GM23248 (cell line): ENCODE results near the gene XRRA1. TPM values are rescaled to one million over a fixed set of nuclear protein-coding genes. Genes with fewer than 3 reads are reported as not detected.

Experiments
- DNase-seq: peaks from one replicate; pipeline ENCODE4 v3.0.0-alpha.2; 2015
- H2AFZ ChIP-seq: fragments of 200-600 bp; sonication (generic); 2 replicates; pipeline ENCODE4 v1.6.1; 2016; ENCODE audit warnings: antibody characterized with exemption
- H3F3A ChIP-seq: fragments of 200-600 bp; sonication (generic); 2 replicates; pipeline ENCODE4 v1.6.1; 2016; ENCODE audit warnings: mild to moderate bottlenecking, antibody characterized with exemption, mixed run types; ENCODE audit not compliant: insufficient read depth
- H3K27ac ChIP-seq: fragments of 200-600 bp; sonication (generic); 2 replicates; pipeline ENCODE4 v1.5.1; 2016; ENCODE audit warnings: mild to moderate bottlenecking
- H3K27me3 ChIP-seq: fragments of 200-600 bp; sonication (generic); replicated peaks from 2 replicates; pipeline ENCODE4 v1.6.1; 2016; ENCODE audit warnings: mild to moderate bottlenecking; ENCODE audit not compliant: insufficient read depth
- H3K36me3 ChIP-seq: fragments of 200-600 bp; sonication (generic); 2 replicates; pipeline ENCODE4 v1.6.1; 2016; ENCODE audit warnings: low read depth, mild to moderate bottlenecking
- H3K4me1 ChIP-seq: fragments of 200-600 bp; sonication (generic); 2 replicates; pipeline ENCODE4 v1.6.1; 2016; ENCODE audit warnings: mild to moderate bottlenecking; ENCODE audit not compliant: insufficient read depth
- H3K4me2 ChIP-seq: fragments of 200-600 bp; sonication (generic); one replicate; pipeline ENCODE4 v1.6.1; 2016; ENCODE audit warnings: mild to moderate bottlenecking; ENCODE audit not compliant: unreplicated experiment
- H3K4me3 ChIP-seq: fragments of 200-600 bp; sonication (generic); 2 replicates; pipeline ENCODE4 v1.5.1; 2016; ENCODE audit warnings: mild to moderate bottlenecking
- H3K79me2 ChIP-seq: fragments of 200-600 bp; sonication (generic); 2 replicates; pipeline ENCODE4 v1.6.1; 2016; ENCODE audit warnings: mild to moderate bottlenecking; ENCODE audit not compliant: insufficient read depth
- H3K9ac ChIP-seq: fragments of 200-600 bp; sonication (generic); 2 replicates; pipeline ENCODE4 v1.6.1; 2016; ENCODE audit warnings: mild to moderate bottlenecking
- H3K9me2 ChIP-seq: fragments of 200-600 bp; sonication (generic); 2 replicates; pipeline ENCODE4 v1.6.1; 2016; ENCODE audit warnings: mixed run types, mild to moderate bottlenecking, moderate library complexity; ENCODE audit not compliant: insufficient read depth
- H3K9me3 ChIP-seq: fragments of 200-600 bp; sonication (generic); one replicate; pipeline ENCODE4 v1.6.1; 2017; ENCODE audit warnings: low read depth
- H4K20me1 ChIP-seq: fragments of 200-600 bp; sonication (generic); 2 replicates; pipeline ENCODE4 v1.6.0; 2016; ENCODE audit not compliant: insufficient read depth
- EZH2 ChIP-seq: fragments of 200-600 bp; sonication (generic); IDR thresholded peaks from 2 replicates; pipeline ENCODE4 v1.6.1; 2018; ENCODE audit warnings: antibody characterized with exemption, mild to moderate bottlenecking; ENCODE audit not compliant: insufficient read depth, poor library complexity, severe bottlenecking
- EZH2phosphoT487 ChIP-seq: fragments of 200-600 bp; sonication (generic); IDR thresholded peaks from 2 replicates; pipeline ENCODE4 v1.6.1; 2018; ENCODE audit warnings: antibody characterized with exemption, moderate library complexity, mild to moderate bottlenecking, low read depth; ENCODE audit not compliant: insufficient read depth
- WGBS, 2 experiments: methylation state at CpG; one replicate each; pipeline ENCODE4 v1.1.6; 2015 to 2017; ENCODE audit warnings: low lambda C conversion rate in 2 of 2, low coverage in 1 of 2; ENCODE audit errors: missing lambda C conversion rate in 2 of 2; 5-methylcytosine and 5-hydroxymethylcytosine counted together
- in situ Hi-C: fragments of 300-500 bp; cut with MboI; formaldehyde crosslinking; loops from 2 replicates; pipeline ENCODE4 v1.15.0; 2020
- polyA plus RNA-seq: library from polyadenylated mRNA; unstranded; fragments of >200 nt; fragmentation: Nextera tagmentation; extraction: Ambion mirVana; gene quantifications from 2 replicates; pipeline ENCODE4 v1.2.1, GENCODE V29; 2016
- total RNA-seq: library from RNA; depleted of rRNA; stranded (reverse); fragments of >200 nt; shearing (Covaris generic); gene quantifications from 2 replicates; pipeline ENCODE4 v1.2.3, GENCODE V29; 2014

XRRA1 gene
- total and polyA plus RNA-seq, 2 experiments from 2014 or later: 3.2 to 7.0 TPM

DNA sequence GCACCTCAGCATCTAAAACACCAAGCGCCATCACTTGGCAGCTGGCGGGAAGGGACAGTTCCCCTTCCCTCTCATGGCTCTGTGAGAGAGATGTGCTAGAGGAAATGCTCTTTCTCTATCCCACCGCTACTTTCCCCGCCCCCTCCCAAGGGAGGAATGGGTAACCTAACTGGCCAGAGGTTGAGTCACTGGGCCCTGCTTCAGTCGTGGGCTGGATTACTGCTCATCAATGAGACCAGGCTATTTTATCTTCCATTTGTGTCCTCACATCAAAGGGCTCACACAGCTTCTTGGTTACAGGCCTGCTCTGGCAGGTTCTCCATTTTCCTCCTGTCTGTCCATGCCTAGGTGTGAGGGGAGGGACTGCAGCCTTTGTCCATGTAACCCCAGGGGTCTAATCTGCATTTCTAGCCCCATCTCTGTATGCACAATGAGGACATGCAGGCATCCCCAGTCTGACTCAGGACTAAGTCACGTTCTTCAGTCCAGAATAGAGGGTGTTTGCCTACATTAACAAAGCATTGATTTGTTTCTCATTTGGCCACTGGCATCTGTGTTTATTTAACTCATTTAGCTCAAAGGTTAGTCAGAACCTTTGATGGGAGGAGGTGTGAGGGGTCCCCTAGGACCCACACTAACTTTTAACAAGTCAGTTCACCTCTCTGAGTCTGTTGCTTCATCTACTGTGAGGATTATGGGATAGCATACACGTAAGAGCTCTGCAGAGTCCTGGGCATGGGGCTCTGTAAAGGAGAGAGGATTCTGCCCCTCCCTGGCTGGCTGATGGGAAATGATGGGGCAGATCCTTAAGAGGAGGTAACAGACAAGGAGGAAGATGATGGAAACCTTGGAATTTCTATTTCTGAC is 99.1 kb downstream of the XRRA1 start:
- Histone ChIP-seq H3K9me2 (no peaks in the 10 kb centered on the region), H3F3A (peaks cover 27% of the 10 kb centered on the region), H2AFZ (peak overlapping the region; percentile 61), H3K36me3 (no peaks in the 10 kb centered on the region), H3K4me2 (peak overlapping the region; percentile 64), H3K9ac (peak overlapping the region; percentile 35), H3K79me2 (no peaks in the 10 kb centered on the region), H3K4me1 (peaks cover 22% of the 10 kb centered on the region), H3K4me3 (peak overlapping the region; percentile 6; the same call in 1 of the 2 replicates), H4K20me1 (no peaks in the 10 kb centered on the region), H3K27me3 (no peaks in the 10 kb centered on the region), H3K27ac (peak overlapping the region; percentile 78), H3K9me3 (no peaks in the 10 kb centered on the region)
- in situ Hi-C loops: no loop called here
- WGBS, 2 experiments: 29 to 32% methylated on average over 7 of the region's 7 CpGs
- peak; percentile 91 for DNase-seq
- TF ChIP-seq EZH2 (no peak), EZH2phosphoT487 (no peak)

- DNase-seq: no peak
- Histone ChIP-seq H3K36me3 (no peaks in the 10 kb centered on the region), H3K9ac (no peak overlapping the region), H3K27me3 (no peaks in the 10 kb centered on the region), H3K79me2 (no peaks in the 10 kb centered on the region), H3F3A (peaks cover 27% of the 10 kb centered on the region), H3K27ac (no peak overlapping the region), H4K20me1 (no peaks in the 10 kb centered on the region), H3K9me2 (no peaks in the 10 kb centered on the region), H3K4me1 (peaks cover 22% of the 10 kb centered on the region), H3K9me3 (no peaks in the 10 kb centered on the region), H3K4me3 (no peak overlapping the region), H2AFZ (no peak overlapping the region), H3K4me2 (no peak overlapping the region)
- WGBS, 2 experiments: 96 to 98% methylated on average over 6 of the region's 6 CpGs
- in situ Hi-C loops: no loop called here
- TF ChIP-seq EZH2 (no peak), EZH2phosphoT487 (no peak)
Observed at GRCh38 chr11:74847895-74848294, 101.0 kb downstream of the XRRA1 start.

DNA sequence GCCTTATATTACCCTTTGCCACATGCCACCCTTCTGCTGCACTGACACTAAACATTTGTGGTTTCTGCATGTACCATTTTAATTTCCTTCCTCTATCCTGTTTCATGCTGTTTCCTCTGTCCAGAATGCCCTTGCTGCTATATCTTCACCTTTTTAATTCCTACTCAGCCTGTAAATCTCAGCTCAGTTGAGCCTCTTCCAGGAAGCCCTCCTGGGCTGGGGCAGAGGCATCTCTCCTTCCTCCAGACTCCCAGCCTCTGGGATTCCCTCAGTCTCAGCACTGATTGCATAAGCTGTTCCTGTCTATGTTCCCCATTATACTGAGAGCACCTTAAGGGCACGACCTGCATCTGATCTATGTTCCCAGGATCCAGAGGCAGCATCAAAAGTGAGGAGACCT is 101.5 kb downstream of the XRRA1 start:
- Histone ChIP-seq H3K36me3 (no peaks in the 10 kb centered on the region; the same call in 1 of the 2 replicates), H3K79me2 (no peaks in the 10 kb centered on the region), H3K4me2 (no peak overlapping the region), H3F3A (peaks cover 27% of the 10 kb centered on the region), H3K27me3 (no peaks in the 10 kb centered on the region), H3K9me3 (no peaks in the 10 kb centered on the region), H3K9ac (no peak overlapping the region), H3K27ac (no peak overlapping the region), H2AFZ (no peak overlapping the region), H3K4me3 (no peak overlapping the region), H3K4me1 (peaks cover 22% of the 10 kb centered on the region), H4K20me1 (no peaks in the 10 kb centered on the region), H3K9me2 (no peaks in the 10 kb centered on the region)
- in situ Hi-C loops: no loop called here
- no peak for DNase-seq
- WGBS, 2 experiments: 95 to 100% methylated on average over 1 of the region's 1 CpG
- TF ChIP-seq EZH2phosphoT487 (no peak), EZH2 (no peak)

DNA sequence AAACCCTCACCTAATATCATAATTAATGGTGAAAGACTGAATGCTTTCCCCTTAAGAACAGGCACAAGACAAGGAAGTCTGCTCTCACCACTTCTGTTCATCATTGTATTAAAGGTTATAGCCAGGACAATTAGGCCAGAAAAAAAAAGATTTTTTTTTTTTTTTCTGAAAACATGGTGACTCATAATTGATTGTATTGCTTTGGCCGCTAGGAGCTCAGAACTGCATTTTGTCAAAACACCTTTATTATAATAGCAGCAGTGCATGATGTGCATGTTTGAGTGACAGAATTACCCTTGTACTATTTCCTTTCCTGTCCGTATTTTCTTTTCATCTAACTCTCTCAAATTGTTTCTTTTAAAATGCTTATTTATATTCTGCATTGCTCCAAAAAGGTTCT is 102.1 kb downstream of the XRRA1 start:
- no peak overlapping the region for H3K4me3 ChIP-seq
- H2AFZ ChIP-seq: no peak overlapping the region
- no peaks in the 10 kb centered on the region for H4K20me1 ChIP-seq
- H3K27me3 ChIP-seq: no peaks in the 10 kb centered on the region
- H3K9me2 ChIP-seq: no peaks in the 10 kb centered on the region
- H3K27ac ChIP-seq: no peak overlapping the region
- TF ChIP-seq EZH2phosphoT487: no peak
- TF ChIP-seq EZH2: no peak
- no peak overlapping the region for H3K9ac ChIP-seq
- H3K4me2 ChIP-seq: no peak overlapping the region
- 63 to 71% methylated on average over 2 of the region's 2 CpGs for WGBS, 2 experiments
- H3F3A ChIP-seq: peaks cover 27% of the 10 kb centered on the region
- in situ Hi-C loops: no loop called here
- DNase-seq: peak; percentile 43
- H3K36me3 ChIP-seq: no peaks in the 10 kb centered on the region; the same call in 1 of the 2 replicates
- peaks cover 22% of the 10 kb centered on the region for H3K4me1 ChIP-seq
- H3K9me3 ChIP-seq: no peaks in the 10 kb centered on the region
- no peaks in the 10 kb centered on the region for H3K79me2 ChIP-seq
